ENCODE measurements around the gene BMP6.

- TF ChIP-seq POLR2A (IDR thresholded peaks at IDR 0.05; ENCODE audit: low read depth, low read length) (no peak), MAX (IDR thresholded peaks at IDR 0.05; ENCODE audit: insufficient read depth, insufficient read length) (no peak), POLR2AphosphoS5 (IDR thresholded peaks at IDR 0.05; ENCODE audit: insufficient read depth, low read depth, low read length) (no peak)
Measured at GRCh38 chr6:7705483-7705882, 20.4 kb upstream of the BMP6 start.

Measured in endothelial cell of umbilical vein (primary cell).